Stomach (tissue), 9 donors: ENCODE data around the gene DOCK1. TPM values are rescaled to one million over a fixed set of nuclear protein-coding genes. Genes with fewer than 3 reads are reported as not detected.

Source experiments
- DNase-seq, 2 donors: peaks; one replicate each; pipeline versions ENCODE4 v3.0.0 to v3.0.0-alpha.2; 2013 to 2019
- H3K27ac ChIP-seq, 5 donors: fragments of 200-600 bp in 4 of 5; sonication (generic) in 4 of 5; one replicate each; pipeline ENCODE4 v1.5.1; 2013 to 2019; ENCODE audit warnings: mild to moderate bottlenecking in 1 of 5, moderate library complexity in 1 of 5
- H3K27me3 ChIP-seq, 3 donors: fragments of 200-600 bp; sonication (generic); one replicate each; pipeline ENCODE4 v1.5.1; 2017 to 2019; ENCODE audit warnings: mixed run types in 1 of 3
- H3K36me3 ChIP-seq, 4 donors: fragments of 200-600 bp; sonication (generic); 1 replicate in 3 of 4; 2 replicates in 1 of 4; pipeline ENCODE4 v1.5.1; 2016 to 2019
- H3K4me1 ChIP-seq, 4 donors: fragments of 200-600 bp; sonication (generic); one replicate each; pipeline ENCODE4 v1.5.1; 2016 to 2019
- H3K4me3 ChIP-seq, 4 donors: fragments of 200-600 bp; sonication (generic) in 3 of 4; one replicate each; pipeline ENCODE4 v1.5.1; 2016 to 2019; ENCODE audit warnings: mild to moderate bottlenecking in 1 of 4
- H3K9me3 ChIP-seq, 4 donors: fragments of 200-600 bp; sonication (generic); one replicate each; pipeline ENCODE4 v1.5.1; 2016 to 2019
- CTCF ChIP-seq, 7 experiments: fragments of 450-650 bp in 4 of 7; fragments of 200-600 bp in 3 of 7; sonication (generic) in 3 of 7; IDR thresholded peaks; one replicate each; pipeline ENCODE4 v1.5.1; 2016 to 2019; ENCODE audit warnings: antibody characterized with exemption in 7 of 7, control low read depth in 2 of 7, mild to moderate bottlenecking in 1 of 7
- EP300 ChIP-seq: sonication (generic); formaldehyde crosslinking; IDR thresholded peaks from one replicate; pipeline ENCODE4 v1.6.1; 2017; ENCODE audit warnings: antibody characterized with exemption
- POLR2A ChIP-seq, 4 donors: fragments of 450-650 bp; IDR thresholded peaks; one replicate each; pipeline ENCODE4 v1.6.1; 2016; ENCODE audit warnings: antibody characterized with exemption in 4 of 4, control low read depth in 2 of 4, mild to moderate bottlenecking in 1 of 4, moderate library complexity in 1 of 4
- POLR2AphosphoS5 ChIP-seq, 3 donors: sonication (generic); formaldehyde crosslinking; IDR thresholded peaks; one replicate each; pipeline ENCODE4 v1.6.1; 2016; ENCODE audit warnings: antibody characterized with exemption in 3 of 3
- WGBS, 5 donors: extraction: QIAGEN DNeasy Blood & Tissue Kit in 3 of 5; methylation state at CpG; one replicate each; pipeline versions ENCODE4 v1.1.5 to v1.1.7; 2013 to 2018; 5-methylcytosine and 5-hydroxymethylcytosine counted together
- intact Hi-C: fragments of 100-400 bp; cut with DNase I; formaldehyde crosslinking; loops from one replicate; pipeline ENCODE4 v1.15.1; 2023; ENCODE audit warnings: low total_unique reads
- polyA plus RNA-seq, 3 donors: library from polyadenylated mRNA; stranded (reverse); fragments of 200-250 nt; gene quantifications; one replicate each; pipeline ENCODE4 v1.2.3, GENCODE V29; 2013
- total RNA-seq, 5 donors: library from RNA; depleted of rRNA; stranded (reverse); fragments of >200 nt; gene quantifications; one replicate each; pipeline versions ENCODE4 v1.1.0 to v1.2.3, GENCODE V29; 2014 to 2016
- donor health status: healthy with polysubstance abuse.
- donor health status: Bipolar disorder and iron deficiency.
- donor health status: healthy.

The DOCK1 gene
- total and polyA plus RNA-seq, 8 donors, result 8.4 to 114 (median 35.0) TPM

- WGBS, 5 donors, result 76 to 96% (median 93%) methylated on average over 6 of the region's 6 CpGs
These were observed 438.6 kb downstream of the DOCK1 start for GRCh38 chr10:127343821-127344220.

GRCh38 chr10:127344346-127344745 is 439.1 kb downstream of the DOCK1 start:
- H3K36me3 ChIP-seq, result peaks cover 11 to 49% (median 39%) of the 10 kb centered on the region in 4 donors
- no peak for DNase-seq
- 82 to 94% (median 94%) methylated on average over 6 of the region's 6 CpGs for WGBS, 5 donors
- intact Hi-C loops, result no loop called here
- no peak overlapping the region for H3K4me3 ChIP-seq
- H3K4me1 ChIP-seq, result no peaks in the 10 kb centered on the region
- no peak for TF ChIP-seq POLR2A (IDR thresholded peaks at IDR 0.05)
- no peak for TF ChIP-seq POLR2AphosphoS5 (IDR thresholded peaks at IDR 0.05)
- TF ChIP-seq EP300, result no peak
- H3K9me3 ChIP-seq, result no peaks in the 10 kb centered on the region
- no peaks in the 10 kb centered on the region for H3K27me3 ChIP-seq
- H3K27ac ChIP-seq, result no peak overlapping the region

More at GRCh38 chr10:127343821-127344220, 438.6 kb downstream of the DOCK1 start:
- Histone ChIP-seq H3K9me3 (no peaks in the 10 kb centered on the region), H3K4me1 (no peaks in the 10 kb centered on the region), H3K4me3 (no peak overlapping the region), H3K36me3 (peaks cover 11 to 49% (median 39%) of the 10 kb centered on the region in 4 donors), H3K27ac (no peak overlapping the region), H3K27me3 (no peaks in the 10 kb centered on the region)
- TF ChIP-seq POLR2A (IDR thresholded peaks at IDR 0.05) (no peak), EP300 (no peak)
- no peak for DNase-seq
- intact Hi-C loops, result no loop called here

- H3K4me1 ChIP-seq, result no peaks in the 10 kb centered on the region
- WGBS, 5 donors, result 83 to 93% (median 92%) methylated on average over 9 to 17 of the region's 17 CpGs
- intact Hi-C loops, result no loop called here
- no peak overlapping the region for H3K4me3 ChIP-seq
- no peak for DNase-seq
- H3K27me3 ChIP-seq, result no peaks in the 10 kb centered on the region
- no peak overlapping the region for H3K27ac ChIP-seq
- H3K36me3 ChIP-seq, result peaks cover 11 to 49% (median 36%) of the 10 kb centered on the region in 4 donors
- no peak for TF ChIP-seq POLR2A (IDR thresholded peaks at IDR 0.05)
- TF ChIP-seq CTCF (IDR thresholded peaks at IDR 0.05), result no peak
- no peak for TF ChIP-seq POLR2AphosphoS5 (IDR thresholded peaks at IDR 0.05)
- no peak for TF ChIP-seq EP300
- H3K9me3 ChIP-seq, result no peaks in the 10 kb centered on the region
These were observed 440.2 kb downstream of the DOCK1 start for GRCh38 chr10:127345231-127345965.

GRCh38 chr10:127346604-127347003 is 441.4 kb downstream of the DOCK1 start:
- Histone ChIP-seq H3K9me3 (no peaks in the 10 kb centered on the region), H3K36me3 (peaks cover 11 to 42% (median 33%) of the 10 kb centered on the region in 4 donors), H3K27me3 (no peaks in the 10 kb centered on the region), H3K4me3 (no peak overlapping the region), H3K27ac (no peak overlapping the region), H3K4me1 (no peaks in the 10 kb centered on the region)
- TF ChIP-seq POLR2AphosphoS5 (IDR thresholded peaks at IDR 0.05), result no peak
- no peak for TF ChIP-seq POLR2A (IDR thresholded peaks at IDR 0.05)
- no peak for TF ChIP-seq EP300
- TF ChIP-seq CTCF (IDR thresholded peaks at IDR 0.05), result no peak
- WGBS, 5 donors, result 76 to 84% (median 78%) methylated on average over 11 of the region's 11 CpGs
- DNase-seq, result no peak
- intact Hi-C loops, result no loop called here

- H3K27ac ChIP-seq, result no peak overlapping the region
- no peak overlapping the region for H3K4me3 ChIP-seq
- H3K4me1 ChIP-seq, result no peaks in the 10 kb centered on the region
- 92 to 97% (median 93%) methylated on average over 19 to 23 of the region's 23 CpGs for WGBS, 5 donors
- no peaks in the 10 kb centered on the region for H3K9me3 ChIP-seq
- DNase-seq, result no peak
- TF ChIP-seq CTCF (IDR thresholded peaks at IDR 0.05), result no peak
- TF ChIP-seq POLR2A (IDR thresholded peaks at IDR 0.05), result no peak
- TF ChIP-seq POLR2AphosphoS5 (IDR thresholded peaks at IDR 0.05), result no peak
- TF ChIP-seq EP300, result no peak
- peaks cover 11 to 37% (median 32%) of the 10 kb centered on the region in 4 donors for H3K36me3 ChIP-seq
- intact Hi-C loops, result no loop called here
- H3K27me3 ChIP-seq, result no peaks in the 10 kb centered on the region
These were observed 442.2 kb downstream of the DOCK1 start for GRCh38 chr10:127347202-127347959.
